Esophagus squamous epithelium (tissue), 4 donors: ENCODE measurements around the gene CCBE1.

Experiments used
- CTCF ChIP-seq, 6 experiments: fragments of 450-650 bp in 4 of 6; fragments of 200-600 bp in 2 of 6; sonication (generic) in 2 of 6; IDR thresholded peaks; one replicate each; pipeline ENCODE4 v1.5.1; 2016 to 2019; ENCODE audit warnings: antibody characterized with exemption in 6 of 6, mild to moderate bottlenecking in 4 of 6, moderate library complexity in 4 of 6
- POLR2A ChIP-seq, 4 donors: fragments of 450-650 bp; IDR thresholded peaks; one replicate each; pipeline ENCODE4 v1.6.1; 2017; ENCODE audit warnings: antibody characterized with exemption in 4 of 4, mild to moderate bottlenecking in 4 of 4, moderate library complexity in 3 of 4

- TF ChIP-seq POLR2A (IDR thresholded peaks at IDR 0.05) (no peak), CTCF (IDR thresholded peaks at IDR 0.05) (no peak)
Observed at GRCh38 chr18:59564561-59564960, 132.7 kb downstream of the CCBE1 start.
